ENCODE data around the gene FBXO4.
"Not testable (repeated sequence)": the region's sequence is repeated elsewhere in the genome, so short reads cannot be mapped to it uniquely, and the experiment has no call there.

FBXO4 gene

GRCh38 chr5:41924526-41924871 is 582 bp upstream of the FBXO4 start:
- DNase-seq, result no peak

GRCh38 chr5:41925555-41925951 is 472 bp downstream of the FBXO4 start:
- no peak for DNase-seq

- no peak for DNase-seq
Observed at GRCh38 chr5:41927604-41928003, 2.5 kb downstream of the FBXO4 start.

GRCh38 chr5:41929035-41929434 is 4.0 kb downstream of the FBXO4 start:
- no peak for DNase-seq

- DNase-seq, result no peak
Observed at GRCh38 chr5:41932770-41933169, 7.7 kb downstream of the FBXO4 start.

GRCh38 chr5:41935544-41935943 is 10.5 kb downstream of the FBXO4 start:
- DNase-seq, result no peak

- DNase-seq, result no peak
Observed at GRCh38 chr5:41940641-41941040, 15.6 kb downstream of the FBXO4 start.

GRCh38 chr5:41945332-41945955 is 20.4 kb downstream of the FBXO4 start:
- DNase-seq, result not testable (repeated sequence)

GRCh38 chr5:41951224-41951623 is 26.1 kb downstream of the FBXO4 start:
- DNase-seq, result no peak

- no peak for DNase-seq
Observed at GRCh38 chr5:41954286-41954685, 29.2 kb downstream of the FBXO4 start.

GRCh38 chr5:41955432-41956024 is 30.4 kb downstream of the FBXO4 start:
- DNase-seq, result no peak

GRCh38 chr5:41956943-41957342 is 31.9 kb downstream of the FBXO4 start:
- DNase-seq, result no peak

- DNase-seq, result no peak
Observed at GRCh38 chr5:41960481-41960880, 35.4 kb downstream of the FBXO4 start.

- DNase-seq, result no peak
Observed at GRCh38 chr5:41961736-41962135, 36.7 kb downstream of the FBXO4 start.

GRCh38 chr5:41962491-41962890 is 37.4 kb downstream of the FBXO4 start:
- no peak for DNase-seq

- DNase-seq, result no peak
Observed at GRCh38 chr5:41966401-41967105, 41.5 kb downstream of the FBXO4 start.

- DNase-seq, result no peak
Observed at GRCh38 chr5:41967401-41967800, 42.3 kb downstream of the FBXO4 start.

GRCh38 chr5:41968153-41968723 is 43.2 kb downstream of the FBXO4 start:
- no peak for DNase-seq

- DNase-seq, result no peak
Observed at GRCh38 chr5:41973087-41973486, 48.0 kb downstream of the FBXO4 start.

GRCh38 chr5:41973887-41974286 is 48.8 kb downstream of the FBXO4 start:
- DNase-seq, result no peak

GRCh38 chr5:41978676-41979075 is 53.6 kb downstream of the FBXO4 start:
- no peak for DNase-seq

GRCh38 chr5:41980396-41980795 is 55.3 kb downstream of the FBXO4 start:
- DNase-seq, result no peak

GRCh38 chr5:41980870-41981269 is 55.8 kb downstream of the FBXO4 start:
- no peak for DNase-seq

GRCh38 chr5:41982858-41983257 is 57.8 kb downstream of the FBXO4 start:
- DNase-seq, result not testable (repeated sequence)
